ENCODE data around the gene THAP6.

The THAP6 gene, protein sequence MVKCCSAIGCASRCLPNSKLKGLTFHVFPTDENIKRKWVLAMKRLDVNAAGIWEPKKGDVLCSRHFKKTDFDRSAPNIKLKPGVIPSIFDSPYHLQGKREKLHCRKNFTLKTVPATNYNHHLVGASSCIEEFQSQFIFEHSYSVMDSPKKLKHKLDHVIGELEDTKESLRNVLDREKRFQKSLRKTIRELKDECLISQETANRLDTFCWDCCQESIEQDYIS

DNA sequence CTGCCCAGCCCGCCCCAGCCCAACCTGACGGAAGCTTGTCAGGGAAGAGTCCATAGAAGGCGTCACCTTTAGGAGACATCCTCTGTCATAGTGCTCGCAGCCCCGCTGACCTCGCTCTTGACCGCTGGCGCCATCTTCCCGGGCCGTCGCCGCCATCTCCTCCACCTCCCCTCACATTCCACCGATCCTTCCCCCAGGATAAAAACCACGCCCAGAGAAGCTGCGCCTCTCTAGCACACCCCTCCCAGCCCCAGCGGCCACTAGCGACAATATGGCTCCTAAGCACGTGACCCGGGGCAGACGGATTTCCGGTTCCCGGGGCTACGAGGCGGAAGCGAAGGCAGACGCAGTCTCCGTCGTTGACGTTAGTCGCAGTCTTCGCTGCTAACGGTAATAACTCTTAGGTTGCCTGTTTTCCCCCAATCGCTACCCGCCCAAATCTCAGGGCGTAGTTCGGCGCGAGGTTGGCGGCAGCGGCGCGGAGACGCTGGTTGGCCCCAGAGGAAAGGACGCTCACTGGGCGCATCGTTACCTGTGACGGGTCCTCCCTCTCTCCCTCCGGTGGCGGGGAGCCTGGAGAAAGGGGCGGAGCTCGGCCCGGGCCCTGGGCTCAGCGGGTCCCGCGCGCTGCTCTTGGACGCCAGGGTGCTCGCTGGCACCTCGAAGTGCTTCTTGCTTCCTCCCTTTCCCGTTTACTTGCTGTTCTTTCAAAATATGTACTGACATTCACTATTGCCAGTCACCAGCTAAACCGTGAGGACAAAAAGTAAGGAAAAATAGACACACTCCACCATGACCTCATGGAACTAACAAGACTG, at the start of gene THAP6, which contains the start of gene RCHY1:
Gene THAP6 (plus strand): TSS at position 343 of the 818 bp plus-strand sequence. CDS start 980 bp downstream, outside the sequence.
Gene RCHY1 (minus strand): TSS at position 273 of the 818 bp plus-strand sequence. CDS start 117 bp downstream, at position 156.
- H3K4me3 ChIP-seq: peak within 1 kb of the TSS; percentile 92

DNA sequence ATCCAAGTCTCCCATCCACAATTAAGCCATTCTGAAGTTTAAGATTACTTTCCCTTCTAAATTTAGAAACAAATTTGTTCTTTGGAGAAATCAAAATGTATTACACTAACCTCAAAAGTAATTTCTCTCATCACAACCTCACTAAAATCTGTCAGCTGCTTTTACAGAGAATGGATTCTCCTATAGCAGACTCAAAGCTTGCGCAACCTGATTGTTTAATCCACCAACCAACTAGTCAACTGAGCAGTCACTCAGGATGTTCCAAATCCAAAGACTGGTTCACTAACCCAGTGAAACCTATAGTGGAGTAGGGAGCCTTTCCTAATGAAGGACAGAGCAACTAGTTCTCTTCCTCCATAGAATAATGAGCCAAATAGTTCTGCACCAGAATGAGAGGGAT, 44.4 kb upstream of the THAP6 start:
- TF ChIP-seq, protein P1, sequence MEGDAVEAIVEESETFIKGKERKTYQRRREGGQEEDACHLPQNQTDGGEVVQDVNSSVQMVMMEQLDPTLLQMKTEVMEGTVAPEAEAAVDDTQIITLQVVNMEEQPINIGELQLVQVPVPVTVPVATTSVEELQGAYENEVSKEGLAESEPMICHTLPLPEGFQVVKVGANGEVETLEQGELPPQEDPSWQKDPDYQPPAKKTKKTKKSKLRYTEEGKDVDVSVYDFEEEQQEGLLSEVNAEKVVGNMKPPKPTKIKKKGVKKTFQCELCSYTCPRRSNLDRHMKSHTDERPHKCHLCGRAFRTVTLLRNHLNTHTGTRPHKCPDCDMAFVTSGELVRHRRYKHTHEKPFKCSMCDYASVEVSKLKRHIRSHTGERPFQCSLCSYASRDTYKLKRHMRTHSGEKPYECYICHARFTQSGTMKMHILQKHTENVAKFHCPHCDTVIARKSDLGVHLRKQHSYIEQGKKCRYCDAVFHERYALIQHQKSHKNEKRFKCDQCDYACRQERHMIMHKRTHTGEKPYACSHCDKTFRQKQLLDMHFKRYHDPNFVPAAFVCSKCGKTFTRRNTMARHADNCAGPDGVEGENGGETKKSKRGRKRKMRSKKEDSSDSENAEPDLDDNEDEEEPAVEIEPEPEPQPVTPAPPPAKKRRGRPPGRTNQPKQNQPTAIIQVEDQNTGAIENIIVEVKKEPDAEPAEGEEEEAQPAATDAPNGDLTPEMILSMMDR (IDR thresholded peaks at IDR 0.05): no peak
- no peak for DNase-seq (ENCODE audit: low spot score)
- Histone ChIP-seq H3K27ac (no peak overlapping the region), H3K4me3 (no peak overlapping the region)

More for the DNA sequence above, at the start of gene THAP6, which contains the start of gene RCHY1:
- peak within 1 kb of the TSS; percentile 94 to 97 for H3K27ac ChIP-seq
- TF ChIP-seq, protein P1 (IDR thresholded peaks at IDR 0.05): no peak
- DNase-seq (ENCODE audit: low spot score): peak; percentile 97

DNA sequence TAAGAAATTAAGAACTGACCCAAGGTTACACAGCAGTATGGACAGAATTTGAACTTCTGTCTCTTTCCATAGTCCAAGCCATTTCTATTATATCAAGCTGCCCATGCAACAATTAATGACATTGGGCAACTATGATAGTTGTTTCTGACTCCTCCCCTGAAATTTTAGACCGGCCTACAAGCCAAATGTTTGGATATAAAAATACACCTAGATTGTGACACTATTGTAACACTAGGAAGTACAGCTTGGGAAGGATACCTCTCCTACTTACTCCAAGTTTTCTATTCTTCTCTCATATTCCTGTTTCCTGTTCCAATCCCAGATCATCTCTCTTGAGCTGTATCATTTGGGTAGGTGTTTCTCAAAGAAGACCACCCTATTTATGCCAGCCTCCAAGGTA, 43.5 kb upstream of the THAP6 start:
- Histone ChIP-seq H3K4me3 (no peak overlapping the region), H3K27ac (no peak overlapping the region)
- TF ChIP-seq, protein P1 (IDR thresholded peaks at IDR 0.05): no peak
- no peak for DNase-seq (ENCODE audit: low spot score)

DNA sequence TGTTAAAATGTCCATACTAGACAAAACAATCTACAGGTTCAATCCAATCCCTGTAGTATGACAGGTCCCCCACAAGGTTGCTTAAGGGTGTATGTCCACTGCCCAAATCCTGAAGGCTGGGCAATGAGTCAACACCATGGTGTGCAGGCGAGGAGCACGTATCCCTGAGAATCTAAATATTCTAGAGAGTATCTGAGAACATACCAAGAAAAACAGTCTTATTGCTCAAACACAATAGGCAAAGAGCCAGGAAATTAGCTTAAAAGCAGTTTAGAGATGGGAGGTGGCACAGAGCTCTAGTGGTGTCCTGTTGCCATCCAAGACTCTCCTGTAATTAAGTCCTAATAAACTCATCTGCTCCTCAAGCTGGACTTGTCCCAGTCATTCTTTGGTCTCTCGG, 37.1 kb upstream of the THAP6 start:
- no peak for DNase-seq (ENCODE audit: low spot score)
- TF ChIP-seq, protein P1 (IDR thresholded peaks at IDR 0.05): no peak
- H3K4me3 ChIP-seq: no peak overlapping the region
- no peak overlapping the region for H3K27ac ChIP-seq

DNA sequence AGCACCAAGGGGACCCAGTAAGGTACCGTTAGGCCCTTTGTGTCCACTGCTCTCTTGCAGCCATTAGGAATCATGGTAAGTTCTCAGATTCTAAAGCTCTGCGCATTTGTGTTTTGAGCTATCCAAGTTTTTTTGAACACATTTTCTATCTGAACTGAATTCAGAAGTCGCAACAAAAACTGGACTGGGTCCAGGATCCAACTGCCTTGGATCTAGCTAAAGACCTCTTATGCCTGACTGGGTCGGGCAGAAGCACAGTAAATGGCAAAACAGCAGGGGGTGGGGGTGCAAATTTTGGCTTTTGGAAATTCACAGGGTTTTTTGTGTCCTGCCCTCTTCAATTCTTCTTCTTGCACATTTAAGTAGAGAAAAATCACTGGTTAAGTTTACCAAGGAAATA, 30.1 kb upstream of the THAP6 start:
- TF ChIP-seq, protein P1 (IDR thresholded peaks at IDR 0.05): no peak
- Histone ChIP-seq H3K4me3 (no peak overlapping the region), H3K27ac (no peak overlapping the region)
- DNase-seq (ENCODE audit: low spot score): no peak

DNA sequence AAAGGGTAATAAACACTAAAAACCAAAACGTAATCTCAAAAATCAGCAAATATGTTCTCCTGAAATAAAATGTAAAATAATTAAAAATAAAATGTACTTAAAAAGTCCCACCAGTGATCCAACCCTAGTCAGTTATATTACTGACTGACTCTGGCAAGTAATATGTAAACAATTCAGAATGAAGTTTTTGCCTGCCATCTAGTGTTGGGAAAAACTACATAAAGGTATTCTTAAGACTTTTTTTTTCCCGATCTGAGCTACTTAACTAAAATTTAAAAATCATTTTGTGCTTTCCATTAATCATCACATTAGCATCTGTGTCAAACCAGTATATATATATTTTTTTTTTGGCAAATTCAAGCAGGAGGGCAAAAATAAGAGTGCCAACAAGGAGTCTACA, 24.1 kb upstream of the THAP6 start:
- Histone ChIP-seq H3K27ac (no peak overlapping the region), H3K4me3 (no peak overlapping the region)
- TF ChIP-seq, protein P1 (IDR thresholded peaks at IDR 0.05): peak; percentile 21
- DNase-seq (ENCODE audit: low spot score): no peak

Data from coronary artery (tissue), 2 donors.